Cardiac ventricle fibroblast (primary cell): ENCODE results near the gene YBX2. TPM values are rescaled to one million over a fixed set of nuclear protein-coding genes. Genes with fewer than 3 reads are reported as not detected.

Experiments
- total RNA-seq: library from RNA; depleted of rRNA; stranded (reverse); fragments of >200 nt; gene quantifications from 2 replicates; pipeline ENCODE4 v1.2.3, GENCODE V29; 2015

Gene YBX2
- total RNA-seq, 1 donor from 2014 or later, result not detected

Other genes starting within 250 kb of the YBX2 start
- 0.24 TPM in 1 of 2 replicates, not detected in the other for gene CLEC10A, start 214.4 kb downstream of the YBX2 start, total RNA-seq
- gene ASGR2, start 179.8 kb downstream of the YBX2 start, total RNA-seq, result not detected in 2 replicates
- 0.24 and 0.25 TPM in 2 replicates for gene ASGR1, start 115.3 kb downstream of the YBX2 start, total RNA-seq
- 17.7 and 21.6 TPM in 2 replicates for gene DLG4, start 74.8 kb downstream of the YBX2 start, total RNA-seq
- gene ACADVL, start 74.7 kb downstream of the YBX2 start, total RNA-seq, result 281 and 473 TPM in 2 replicates
- gene DVL2, start 60.1 kb downstream of the YBX2 start, total RNA-seq, result 31.5 and 44.1 TPM in 2 replicates
- 38.6 and 48.0 TPM in 2 replicates for gene PHF23, start 55.2 kb downstream of the YBX2 start, total RNA-seq
- 318 and 677 TPM in 2 replicates for gene GABARAP, start 52.2 kb downstream of the YBX2 start, total RNA-seq
- 78.3 and 99.5 TPM in 2 replicates for gene CTDNEP1, start 42.9 kb downstream of the YBX2 start, total RNA-seq
- 30.1 and 41.1 TPM in 2 replicates for gene ELP5, start 42.4 kb downstream of the YBX2 start, total RNA-seq
- 2.0 TPM in 1 of 2 replicates, not detected in the other for gene CLDN7, start 32.2 kb downstream of the YBX2 start, total RNA-seq
- 0.05 TPM in 1 of 2 replicates, not detected in the other for gene SLC2A4, start 12.9 kb downstream of the YBX2 start, total RNA-seq
- gene EIF5A, start 13.0 kb upstream of the YBX2 start, total RNA-seq, result 259 and 332 TPM in 2 replicates
- gene GPS2, start 20.7 kb upstream of the YBX2 start, total RNA-seq, result 29.9 and 34.0 TPM in 2 replicates
- gene NEURL4, start 34.7 kb upstream of the YBX2 start, total RNA-seq, result 6.4 and 12.7 TPM in 2 replicates
- 0.73 TPM in 1 of 2 replicates, not detected in the other for gene ACAP1, start 41.9 kb upstream of the YBX2 start, total RNA-seq
- gene KCTD11, start 57.5 kb upstream of the YBX2 start, total RNA-seq, result 11.9 and 14.6 TPM in 2 replicates
- not detected in 2 replicates for gene TMEM95, start 60.5 kb upstream of the YBX2 start, total RNA-seq
- gene TNK1, start 86.5 kb upstream of the YBX2 start, total RNA-seq, result 0.05 TPM in 1 of 2 replicates, not detected in the other
- gene PLSCR3, start 99.9 kb upstream of the YBX2 start, total RNA-seq, result 48.7 and 57.0 TPM in 2 replicates
- gene TMEM256, start 109.5 kb upstream of the YBX2 start, total RNA-seq, result 42.9 and 68.5 TPM in 2 replicates
- gene NLGN2, start 113.2 kb upstream of the YBX2 start, total RNA-seq, result 20.6 and 23.5 TPM in 2 replicates
- gene SPEM1, start 125.7 kb upstream of the YBX2 start, total RNA-seq, result not detected in 2 replicates
- not detected in 2 replicates for gene SPEM2, start 131.0 kb upstream of the YBX2 start, total RNA-seq
- gene SPEM3, start 134.2 kb upstream of the YBX2 start, total RNA-seq, result not detected in 2 replicates
- 0.62 and 2.1 TPM in 2 replicates for gene TMEM102, start 140.8 kb upstream of the YBX2 start, total RNA-seq
- 1.1 and 1.2 TPM in 2 replicates for gene FGF11, start 144.9 kb upstream of the YBX2 start, total RNA-seq
- 2.5 and 4.8 TPM in 2 replicates for gene CHRNB1, start 150.4 kb upstream of the YBX2 start, total RNA-seq
- 25.5 and 32.9 TPM in 2 replicates for gene ZBTB4, start 185.0 kb upstream of the YBX2 start, total RNA-seq
- not detected in 2 replicates for gene SLC35G6, start 186.8 kb upstream of the YBX2 start, total RNA-seq
- gene POLR2A, start 189.7 kb upstream of the YBX2 start, total RNA-seq, result 67.3 and 74.0 TPM in 2 replicates